Fibroblast of lung (primary cell): Measurements from ENCODE around the gene VEGFC. TPM values are rescaled to one million over a fixed set of nuclear protein-coding genes. Genes with fewer than 3 reads are reported as not detected.

ENCODE experiments used
- DNase-seq, 2 donors: peaks; one replicate each; pipeline versions ENCODE4 v3.0.0 to v3.0.0-alpha.2; 2010; ENCODE audit warnings: low read depth in 2 of 2
- H2AFZ ChIP-seq: 2 replicates; pipeline ENCODE4 v1.5.1; 2012; ENCODE audit warnings: low read length, control low read depth, inconsistent platforms
- H3K27ac ChIP-seq: 2 replicates; pipeline ENCODE4 v1.5.1; 2011; ENCODE audit warnings: low read length, control low read depth; ENCODE audit not compliant: insufficient read depth
- H3K27me3 ChIP-seq: 2 replicates; pipeline ENCODE4 v1.5.1; 2011; ENCODE audit warnings: mild to moderate bottlenecking, low read length; ENCODE audit not compliant: control insufficient read depth, insufficient read depth
- H3K36me3 ChIP-seq: 2 replicates; pipeline ENCODE4 v1.5.1; 2011; ENCODE audit warnings: low read length; ENCODE audit not compliant: control insufficient read depth, insufficient read depth
- H3K4me1 ChIP-seq: 2 replicates; pipeline ENCODE4 v1.5.1; 2011; ENCODE audit warnings: low read length; ENCODE audit not compliant: control insufficient read depth, insufficient read depth; ENCODE audit errors: extremely low read depth
- H3K4me2 ChIP-seq: 2 replicates; pipeline ENCODE4 v1.5.1; 2011; ENCODE audit warnings: low read length, control low read depth; ENCODE audit not compliant: insufficient read depth; ENCODE audit errors: extremely low read depth
- H3K4me3 ChIP-seq, 4 experiments: fragments of 200-600 bp in 1 of 4; sonication (generic) in 1 of 4; replicated peaks in 1 of 4; 2 replicates each; pipeline ENCODE4 v1.5.1; 2011 to 2016; ENCODE audit warnings: low read length in 4 of 4, low read depth in 3 of 4, mild to moderate bottlenecking in 3 of 4, control low read depth in 2 of 4, inconsistent platforms in 1 of 4, mixed read lengths in 1 of 4; ENCODE audit not compliant: insufficient read depth in 1 of 4; ENCODE audit errors: control extremely low read depth in 1 of 4
- H3K79me2 ChIP-seq: 2 replicates; pipeline ENCODE4 v1.5.1; 2012; ENCODE audit warnings: mild to moderate bottlenecking, low read length, inconsistent platforms; ENCODE audit not compliant: control insufficient read depth, insufficient read depth
- H3K9ac ChIP-seq: 2 replicates; pipeline ENCODE4 v1.5.1; 2011; ENCODE audit warnings: mild to moderate bottlenecking, low read length, control low read depth; ENCODE audit not compliant: insufficient read depth
- H3K9me3 ChIP-seq: 2 replicates; pipeline ENCODE4 v1.5.1; 2012; ENCODE audit warnings: low read depth, low read length; ENCODE audit not compliant: control insufficient read depth, insufficient read depth
- H4K20me1 ChIP-seq: 2 replicates; pipeline ENCODE4 v1.5.1; 2011; ENCODE audit warnings: low read length; ENCODE audit not compliant: control insufficient read depth, insufficient read depth; ENCODE audit errors: extremely low read depth
- CTCF ChIP-seq, 2 donors: IDR thresholded peaks in 1 of 2; conservative IDR thresholded peaks in 1 of 2; 1 replicate in 1 of 2; 2 replicates in 1 of 2; pipeline ENCODE4 v1.5.1; 2011 to 2012; ENCODE audit warnings: low read length in 2 of 2, control low read depth in 1 of 2, inconsistent platforms in 1 of 2, low read depth in 1 of 2, mild to moderate bottlenecking in 1 of 2
- EZH2 ChIP-seq: IDR thresholded peaks from 2 replicates; pipeline ENCODE4 v1.5.1; 2012; ENCODE audit warnings: low read length, control low read depth, mild to moderate bottlenecking; ENCODE audit errors: missing control alignments
- polyA plus RNA-seq, 2 donors: library from polyadenylated mRNA; depleted of rRNA in 1 of 2; stranded (reverse) in 1 of 2; unstranded in 1 of 2; fragments of >200 nt; gene quantifications; 2 replicates each; pipeline ENCODE4 v1.2.1, GENCODE V29; 2011 to 2012; ENCODE audit warnings: missing spikeins in 1 of 2
- total RNA-seq: library from RNA; depleted of rRNA; stranded (reverse); fragments of >200 nt; gene quantifications from 2 replicates; pipeline ENCODE4 v1.2.1, GENCODE V29; 2014

Gene VEGFC
- total and polyA plus RNA-seq, 2 donors (not counting 1 experiment from before 2014, with no cell fraction given) = 67.2 to 74.2 TPM

DNA sequence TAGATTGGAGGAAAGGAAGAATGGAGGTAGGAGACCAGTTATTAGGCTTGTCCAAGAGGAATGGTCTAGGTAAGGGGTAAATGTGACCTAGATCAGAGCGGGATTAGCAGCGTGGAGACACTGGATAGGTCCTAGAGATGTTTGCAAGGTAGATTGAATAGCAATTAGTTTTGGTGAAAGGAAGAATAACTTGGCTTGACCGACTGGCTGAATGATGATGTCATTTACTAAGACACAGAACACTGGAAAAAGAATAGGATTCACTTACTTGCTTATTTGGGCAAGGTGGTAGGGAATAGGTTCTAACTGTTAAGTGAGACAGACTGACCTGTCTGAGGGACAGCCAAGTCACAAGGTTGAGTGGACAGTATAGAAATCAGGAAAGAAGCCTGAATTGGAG lies 71.3 kb downstream of the VEGFC start:
- no peak overlapping the region for H3K4me3 ChIP-seq
- H3K4me1 ChIP-seq = no peaks in the 10 kb centered on the region
- no peaks in the 10 kb centered on the region for H3K9me3 ChIP-seq
- H4K20me1 ChIP-seq = no peaks in the 10 kb centered on the region
- H3K9ac ChIP-seq = no peak overlapping the region
- TF ChIP-seq EZH2 (no peak), CTCF (conservative IDR thresholded peaks at IDR 0.05 in 1 of 2, IDR thresholded peaks at IDR 0.05 in 1 of 2; ENCODE audit: low read depth in 1 of 2, low read length in 2 of 2) (no peak)
- H3K27me3 ChIP-seq = no peaks in the 10 kb centered on the region
- no peak overlapping the region for H2AFZ ChIP-seq
- peaks cover 34% of the 10 kb centered on the region for H3K79me2 ChIP-seq
- H3K27ac ChIP-seq = no peak overlapping the region
- DNase-seq = no peak
- H3K4me2 ChIP-seq = no peak overlapping the region
- peaks cover 4% of the 10 kb centered on the region for H3K36me3 ChIP-seq

GRCh38 chr4:176718881-176719280 lies 73.8 kb downstream of the VEGFC start:
- TF ChIP-seq CTCF (conservative IDR thresholded peaks at IDR 0.05 in 1 of 2, IDR thresholded peaks at IDR 0.05 in 1 of 2; ENCODE audit: low read depth in 1 of 2, low read length in 2 of 2) = no peak
- TF ChIP-seq EZH2 = no peak
- H2AFZ ChIP-seq = no peak overlapping the region
- no peak for DNase-seq

DNA sequence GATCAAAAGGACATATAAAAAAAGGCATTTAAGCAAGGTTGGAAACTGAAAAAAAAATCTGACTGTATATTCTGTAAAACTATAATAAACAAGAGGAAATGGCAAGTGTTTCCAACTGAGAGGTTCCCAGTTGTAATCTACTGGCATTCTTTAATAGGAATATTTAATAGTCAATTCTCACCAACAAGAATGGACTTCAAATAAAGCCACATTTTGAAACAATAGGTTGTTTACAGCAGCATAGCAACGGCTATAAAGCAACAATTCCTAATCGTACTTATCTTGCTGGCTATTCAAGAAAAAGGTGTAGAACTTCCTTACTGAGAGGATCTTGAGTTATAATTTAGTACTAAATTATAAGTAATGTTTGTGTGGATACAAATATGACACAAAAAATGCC lies 75.5 kb downstream of the VEGFC start:
- no peaks in the 10 kb centered on the region for H3K9me3 ChIP-seq
- no peak overlapping the region for H2AFZ ChIP-seq
- no peak overlapping the region for H3K4me3 ChIP-seq
- H3K4me1 ChIP-seq = no peaks in the 10 kb centered on the region
- no peaks in the 10 kb centered on the region for H3K27me3 ChIP-seq
- peaks cover 27% of the 10 kb centered on the region for H3K79me2 ChIP-seq
- TF ChIP-seq EZH2 (no peak), CTCF (conservative IDR thresholded peaks at IDR 0.05 in 1 of 2, IDR thresholded peaks at IDR 0.05 in 1 of 2; ENCODE audit: low read depth in 1 of 2, low read length in 2 of 2) (no peak)
- no peak overlapping the region for H3K9ac ChIP-seq
- H3K36me3 ChIP-seq = peaks cover 8% of the 10 kb centered on the region
- H3K4me2 ChIP-seq = no peak overlapping the region
- H3K27ac ChIP-seq = no peak overlapping the region
- no peaks in the 10 kb centered on the region for H4K20me1 ChIP-seq
- no peak for DNase-seq

More at GRCh38 chr4:176718881-176719280, 73.8 kb downstream of the VEGFC start:
- H3K36me3 ChIP-seq = peaks cover 6% of the 10 kb centered on the region
- H3K9me3 ChIP-seq = no peaks in the 10 kb centered on the region
- no peak overlapping the region for H3K4me3 ChIP-seq
- H3K79me2 ChIP-seq = peaks cover 28% of the 10 kb centered on the region
- no peak overlapping the region for H3K27ac ChIP-seq
- no peaks in the 10 kb centered on the region for H4K20me1 ChIP-seq
- H3K4me1 ChIP-seq = no peaks in the 10 kb centered on the region
- H3K27me3 ChIP-seq = no peaks in the 10 kb centered on the region
- H3K4me2 ChIP-seq = no peak overlapping the region
- H3K9ac ChIP-seq = no peak overlapping the region
